Chondrocyte (in vitro differentiated cells): ENCODE data around the gene NIT2. TPM values are rescaled to one million over a fixed set of nuclear protein-coding genes. Genes with fewer than 3 reads are reported as not detected.

Experiments used
- DNase-seq: peaks from one replicate; pipeline ENCODE4 v3.0.0; 2021; ENCODE audit warnings: mixed read lengths, low spot score
- H3K27ac Mint-ChIP-seq: one replicate; pipeline ENCODE4 v1.8.0; 2021; ENCODE audit warnings: mild to moderate bottlenecking, moderate library complexity, mixed read lengths; ENCODE audit not compliant: unreplicated experiment
- H3K27me3 Mint-ChIP-seq: 2 replicates; pipeline ENCODE4 v1.8.0; 2021; ENCODE audit warnings: low read depth, mixed read lengths
- H3K36me3 Mint-ChIP-seq: 2 replicates; pipeline ENCODE4 v1.8.0; 2021; ENCODE audit warnings: low read depth, mixed read lengths
- H3K4me1 Mint-ChIP-seq: 2 replicates; pipeline ENCODE4 v1.8.0; 2021; ENCODE audit warnings: low read depth, mild to moderate bottlenecking, mixed read lengths
- H3K4me3 Mint-ChIP-seq: one replicate; pipeline ENCODE4 v1.8.0; 2021; ENCODE audit warnings: mild to moderate bottlenecking, moderate library complexity, mixed read lengths; ENCODE audit not compliant: unreplicated experiment
- H3K9me3 Mint-ChIP-seq: 2 replicates; pipeline ENCODE4 v1.8.0; 2021; ENCODE audit warnings: low read depth, mixed read lengths
- total RNA-seq: library from RNA; stranded (reverse); gene quantifications from 3 replicates; pipeline ENCODE4 v1.2.1, GENCODE V29; 2021
- TF ChIP-seq, protein P1 (sequence below): fragments of 200-600 bp; sonication (generic); IDR thresholded peaks from 2 replicates; pipeline ENCODE4 v1.5.0; 2021; ENCODE audit warnings: antibody characterized with exemption, mild to moderate bottlenecking, moderate library complexity

NIT2 gene
- total RNA-seq, 1 donor from 2014 or later = 46.6 TPM

DNA sequence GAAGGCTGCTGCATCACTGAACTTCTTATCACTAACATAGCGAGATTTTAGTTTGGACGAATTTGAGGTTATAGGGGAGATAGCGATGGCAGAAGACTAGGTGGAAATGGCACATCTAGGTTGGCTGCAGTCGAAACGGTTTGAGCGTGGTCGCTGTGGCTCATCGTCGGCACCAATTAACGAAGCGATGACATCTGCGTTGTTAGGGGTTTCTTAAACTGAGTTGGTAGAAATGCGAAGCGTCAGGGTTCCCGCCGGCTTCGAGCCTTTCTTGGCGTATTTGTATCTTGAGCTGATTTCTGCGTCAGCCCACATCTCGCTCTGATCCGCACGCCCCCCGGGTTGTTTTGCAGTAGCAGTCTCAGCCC lies 67.1 kb downstream of the NIT2 start:
- TF ChIP-seq, protein P1, sequence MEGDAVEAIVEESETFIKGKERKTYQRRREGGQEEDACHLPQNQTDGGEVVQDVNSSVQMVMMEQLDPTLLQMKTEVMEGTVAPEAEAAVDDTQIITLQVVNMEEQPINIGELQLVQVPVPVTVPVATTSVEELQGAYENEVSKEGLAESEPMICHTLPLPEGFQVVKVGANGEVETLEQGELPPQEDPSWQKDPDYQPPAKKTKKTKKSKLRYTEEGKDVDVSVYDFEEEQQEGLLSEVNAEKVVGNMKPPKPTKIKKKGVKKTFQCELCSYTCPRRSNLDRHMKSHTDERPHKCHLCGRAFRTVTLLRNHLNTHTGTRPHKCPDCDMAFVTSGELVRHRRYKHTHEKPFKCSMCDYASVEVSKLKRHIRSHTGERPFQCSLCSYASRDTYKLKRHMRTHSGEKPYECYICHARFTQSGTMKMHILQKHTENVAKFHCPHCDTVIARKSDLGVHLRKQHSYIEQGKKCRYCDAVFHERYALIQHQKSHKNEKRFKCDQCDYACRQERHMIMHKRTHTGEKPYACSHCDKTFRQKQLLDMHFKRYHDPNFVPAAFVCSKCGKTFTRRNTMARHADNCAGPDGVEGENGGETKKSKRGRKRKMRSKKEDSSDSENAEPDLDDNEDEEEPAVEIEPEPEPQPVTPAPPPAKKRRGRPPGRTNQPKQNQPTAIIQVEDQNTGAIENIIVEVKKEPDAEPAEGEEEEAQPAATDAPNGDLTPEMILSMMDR = no peak
- no peak for DNase-seq
- Mint-ChIP-seq H3K4me1 (peaks cover 68% of the 10 kb centered on the region), H3K27me3 (no peaks in the 10 kb centered on the region), H3K9me3 (no peaks in the 10 kb centered on the region), H3K4me3 (peak overlapping the region; percentile 93), H3K36me3 (no peaks in the 10 kb centered on the region), H3K27ac (peak overlapping the region; percentile 98)

DNA sequence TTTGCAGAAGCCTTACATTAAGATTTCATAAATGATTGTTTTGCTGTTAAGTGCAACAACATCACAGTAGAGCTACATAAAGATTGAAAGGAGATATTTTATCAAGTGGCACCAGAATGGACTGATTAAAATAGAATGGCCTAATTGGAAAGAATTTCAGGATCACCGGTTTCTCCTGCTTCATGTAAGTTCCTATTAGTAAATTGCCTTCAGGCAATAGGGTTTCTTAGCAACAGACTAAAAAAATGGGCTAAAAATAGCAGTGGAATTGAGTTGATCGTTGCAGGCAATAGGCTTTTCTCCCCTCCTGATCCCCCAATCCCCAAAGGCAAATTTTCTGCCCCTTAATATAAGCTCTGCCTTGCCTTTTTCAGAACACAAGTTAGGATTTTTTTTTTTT lies 67.7 kb downstream of the NIT2 start:
- Mint-ChIP-seq H3K9me3 (peaks cover 2% of the 10 kb centered on the region), H3K27ac (peak overlapping the region; percentile 98), H3K36me3 (peaks cover 2% of the 10 kb centered on the region), H3K4me3 (peak overlapping the region; percentile 93), H3K4me1 (peaks cover 63% of the 10 kb centered on the region), H3K27me3 (no peaks in the 10 kb centered on the region)
- TF ChIP-seq, protein P1 = no peak
- no peak for DNase-seq

DNA sequence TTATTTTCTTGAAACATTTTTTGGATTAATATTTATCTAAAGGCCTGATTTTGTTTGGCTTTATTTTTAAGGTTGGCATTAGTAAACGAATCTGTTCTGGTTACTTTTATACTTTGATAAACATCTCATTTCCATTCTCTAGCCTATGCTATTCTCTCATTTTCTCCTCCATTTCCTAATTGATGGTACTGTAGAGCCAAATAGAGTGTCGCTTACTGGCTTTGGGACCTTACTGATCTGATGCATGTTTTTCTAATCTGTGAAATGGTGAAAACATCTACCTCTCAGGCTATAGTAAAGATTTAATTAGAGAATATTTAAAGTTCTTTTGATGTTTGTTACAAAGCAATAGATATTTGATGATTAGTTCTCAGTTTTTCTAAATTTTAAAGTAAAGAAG lies 68.3 kb downstream of the NIT2 start:
- H3K27me3 Mint-ChIP-seq = no peaks in the 10 kb centered on the region
- peaks cover 58% of the 10 kb centered on the region for H3K4me1 Mint-ChIP-seq
- H3K9me3 Mint-ChIP-seq = peaks cover 8% of the 10 kb centered on the region
- TF ChIP-seq, protein P1 = no peak
- no peak for DNase-seq
- peak overlapping the region; percentile 93 for H3K4me3 Mint-ChIP-seq
- H3K36me3 Mint-ChIP-seq = peaks cover 7% of the 10 kb centered on the region
- no peak overlapping the region for H3K27ac Mint-ChIP-seq

DNA sequence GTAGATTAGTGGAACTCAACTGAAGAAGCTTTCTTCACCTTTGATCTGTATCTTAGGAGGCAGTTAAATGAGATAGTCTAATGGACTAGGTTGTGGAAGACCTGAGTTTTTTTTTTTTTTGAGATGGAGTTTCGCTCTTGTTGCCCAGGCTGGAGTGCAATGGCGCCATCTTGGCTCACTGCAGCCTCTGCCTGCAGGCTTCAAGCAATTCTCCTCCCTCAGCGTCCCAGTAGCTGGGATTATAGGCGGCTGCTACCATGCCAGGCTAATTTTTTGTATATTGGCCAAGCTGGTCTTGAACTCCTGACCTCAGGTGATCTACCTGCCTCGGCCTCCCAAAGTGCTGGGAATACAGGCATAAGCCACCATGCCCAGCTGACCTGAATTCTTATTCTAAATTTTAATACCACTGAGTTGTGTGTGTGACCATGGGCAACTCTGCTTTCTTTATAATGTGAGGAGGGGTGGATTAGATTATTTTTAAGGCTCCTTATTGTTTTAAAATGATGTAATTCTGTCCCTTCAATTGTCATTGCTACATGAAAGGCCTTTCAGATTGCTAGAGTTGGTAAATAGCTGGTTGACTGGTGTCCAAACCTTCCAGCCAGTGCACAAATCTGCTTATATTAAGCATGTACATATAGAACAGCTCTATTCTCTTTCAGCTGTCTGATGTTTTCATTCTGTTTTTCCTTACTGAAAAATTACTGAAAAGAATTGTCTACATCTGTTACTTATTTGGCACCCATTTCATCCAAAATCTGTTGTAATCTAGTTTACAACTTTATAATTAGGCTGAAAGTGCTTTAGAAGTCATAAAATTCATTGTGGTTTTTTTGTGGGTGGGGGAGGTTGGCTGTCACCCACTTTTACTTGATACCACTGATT lies 69.0 kb downstream of the NIT2 start:
- Mint-ChIP-seq H3K9me3 (peaks cover 11% of the 10 kb centered on the region), H3K27ac (no peak overlapping the region), H3K27me3 (no peaks in the 10 kb centered on the region), H3K4me1 (peaks cover 53% of the 10 kb centered on the region), H3K4me3 (peak overlapping the region; percentile 93), H3K36me3 (peaks cover 7% of the 10 kb centered on the region)
- TF ChIP-seq, protein P1 = peak; percentile 28
- DNase-seq = no peak

DNA sequence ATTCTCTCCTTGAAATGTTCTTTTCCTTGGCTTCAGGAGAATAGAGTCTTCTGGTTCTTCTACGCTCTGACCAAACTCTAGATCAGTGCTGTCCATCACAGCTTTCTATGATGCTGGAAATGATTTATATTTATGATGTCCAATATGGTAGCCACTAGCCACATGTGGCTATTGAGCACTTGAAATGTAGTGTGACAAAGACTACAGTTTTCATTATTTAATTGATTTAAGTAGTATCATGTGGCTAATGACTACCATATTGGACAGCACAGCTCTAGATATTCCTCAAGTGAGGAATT lies 69.6 kb downstream of the NIT2 start:
- Mint-ChIP-seq H3K27me3 (no peaks in the 10 kb centered on the region), H3K36me3 (peaks cover 7% of the 10 kb centered on the region), H3K4me1 (peaks cover 47% of the 10 kb centered on the region), H3K4me3 (no peak overlapping the region), H3K27ac (no peak overlapping the region), H3K9me3 (peaks cover 11% of the 10 kb centered on the region)
- no peak for DNase-seq
- TF ChIP-seq, protein P1 = no peak
